HEK293T (cell line): Measurements from ENCODE around the gene UBE2G2.

ENCODE experiments used
- ELF4 ChIP-seq: fragments of 450-650 bp; IDR thresholded peaks from 2 replicates; pipeline ENCODE4 v1.6.1; 2017; ENCODE audit warnings: antibody characterized with exemption
- FOXA1 ChIP-seq: fragments of 450-650 bp; IDR thresholded peaks from 2 replicates; pipeline ENCODE4 v1.6.1; 2016; ENCODE audit warnings: mild to moderate bottlenecking
- FOXM1 ChIP-seq: fragments of 450-650 bp; IDR thresholded peaks from 2 replicates; pipeline ENCODE4 v1.6.1; 2017; ENCODE audit warnings: mild to moderate bottlenecking, borderline replicate concordance
- HDGF ChIP-seq: fragments of 450-650 bp; IDR thresholded peaks from 2 replicates; pipeline ENCODE4 v1.6.1; 2017; ENCODE audit warnings: antibody characterized with exemption, borderline replicate concordance
- NFRKB ChIP-seq: fragments of 450-650 bp; IDR thresholded peaks from 2 replicates; pipeline ENCODE4 v1.6.1; 2016; ENCODE audit warnings: mild to moderate bottlenecking, moderate library complexity
- PKNOX1 ChIP-seq: fragments of 450-650 bp; IDR thresholded peaks from 2 replicates; pipeline ENCODE4 v1.6.1; 2016
- SP1 ChIP-seq: fragments of 450-650 bp; IDR thresholded peaks from 2 replicates; pipeline ENCODE4 v1.6.1; 2017
- ZNF384 ChIP-seq: fragments of 450-650 bp; IDR thresholded peaks from 2 replicates; pipeline ENCODE4 v1.6.1; 2016

- no peak for TF ChIP-seq FOXA1
- no peak for TF ChIP-seq FOXM1
- no peak for TF ChIP-seq HDGF
- TF ChIP-seq SP1, result no peak
- no peak for TF ChIP-seq NFRKB
- no peak for TF ChIP-seq ZNF384
- TF ChIP-seq PKNOX1, result no peak
- no peak for TF ChIP-seq ELF4
Observed at GRCh38 chr21:44817506-44817880, 15.9 kb upstream of the UBE2G2 start.
